Mucosa of rectum (tissue), 2 donors: ENCODE data around the gene MKRN2.

Experiments used
- H3K27ac ChIP-seq, 2 donors: one replicate each; pipeline ENCODE4 v1.7.0; 2013; ENCODE audit warnings: inconsistent platforms in 2 of 2, low read depth in 2 of 2, low read length in 2 of 2
- H3K27me3 ChIP-seq, 2 donors: one replicate each; pipeline ENCODE4 v1.7.0; 2013; ENCODE audit warnings: low read length in 2 of 2; ENCODE audit not compliant: control insufficient read depth in 2 of 2, insufficient read depth in 2 of 2
- H3K36me3 ChIP-seq, 2 donors: one replicate each; pipeline ENCODE4 v1.7.0; 2013; ENCODE audit warnings: low read length in 2 of 2; ENCODE audit not compliant: control insufficient read depth in 2 of 2, insufficient read depth in 2 of 2
- H3K4me1 ChIP-seq, 2 donors: one replicate each; pipeline ENCODE4 v1.7.0; 2013; ENCODE audit warnings: low read length in 2 of 2, mild to moderate bottlenecking in 1 of 2; ENCODE audit not compliant: control insufficient read depth in 2 of 2, insufficient read depth in 2 of 2
- H3K4me3 ChIP-seq, 2 donors: one replicate each; pipeline ENCODE4 v1.7.0; 2013; ENCODE audit warnings: low read length in 2 of 2
- H3K9ac ChIP-seq, 2 donors: one replicate each; pipeline ENCODE4 v1.7.0; 2013; ENCODE audit warnings: low read length in 2 of 2, low read depth in 1 of 2, mild to moderate bottlenecking in 1 of 2
- H3K9me3 ChIP-seq, 2 donors: one replicate each; pipeline ENCODE4 v1.7.0; 2013; ENCODE audit warnings: low read length in 2 of 2; ENCODE audit not compliant: control insufficient read depth in 2 of 2
- donor health status: healthy.
- donor health status: Normal muscosa, but diverticular disease.

The MKRN2 gene

GRCh38 chr3:12556690-12557472 lies at the start of gene MKRN2:
TSS of gene MKRN2 (plus strand) at chr3:12557087. CDS start at chr3:12557151, 64 bp downstream.
- peak within 1 kb of the TSS; percentile 88 to 91 for H3K9ac ChIP-seq
- H3K36me3 ChIP-seq, result no peaks in the 10 kb centered on the region
- peaks cover 22 to 23% of the 10 kb centered on the region in 2 donors for H3K4me1 ChIP-seq

GRCh38 chr3:12507591-12508281 lies 49.2 kb upstream of the MKRN2 start:
- Histone ChIP-seq H3K27ac (no peak overlapping the region), H3K9me3 (no peaks in the 10 kb centered on the region), H3K27me3 (no peaks in the 10 kb centered on the region), H3K4me3 (no peak overlapping the region), H3K4me1 (no peaks in the 10 kb centered on the region), H3K9ac (no peak overlapping the region), H3K36me3 (peaks cover 17 to 34% of the 10 kb centered on the region in 2 donors)

More at GRCh38 chr3:12556690-12557472, at the start of gene MKRN2:
- H3K27ac ChIP-seq, result peak within 1 kb of the TSS; percentile 98
- H3K4me3 ChIP-seq, result peak within 1 kb of the TSS; percentile 85 to 91
- peaks cover 7 to 8% of the 10 kb centered on the region in 2 donors for H3K27me3 ChIP-seq
- H3K9me3 ChIP-seq, result no peaks in the 10 kb centered on the region

- H3K36me3 ChIP-seq, result peaks cover 17 to 31% of the 10 kb centered on the region in 2 donors
- no peaks in the 10 kb centered on the region for H3K9me3 ChIP-seq
- H3K27ac ChIP-seq, result no peak overlapping the region
- no peaks in the 10 kb centered on the region for H3K27me3 ChIP-seq
- no peaks in the 10 kb centered on the region for H3K4me1 ChIP-seq
- H3K4me3 ChIP-seq, result no peak overlapping the region
- no peak overlapping the region for H3K9ac ChIP-seq
These were observed 48.6 kb upstream of the MKRN2 start for GRCh38 chr3:12508291-12508700.

GRCh38 chr3:12509466-12509865 lies 47.4 kb upstream of the MKRN2 start:
- H3K9me3 ChIP-seq, result no peaks in the 10 kb centered on the region
- H3K4me1 ChIP-seq, result no peaks in the 10 kb centered on the region
- H3K27ac ChIP-seq, result no peak overlapping the region
- peaks cover 6 to 19% of the 10 kb centered on the region in 2 donors for H3K36me3 ChIP-seq
- no peak overlapping the region for H3K9ac ChIP-seq
- no peaks in the 10 kb centered on the region for H3K27me3 ChIP-seq
- H3K4me3 ChIP-seq, result no peak overlapping the region

- Histone ChIP-seq H3K4me1 (no peaks in the 10 kb centered on the region), H3K27me3 (no peaks in the 10 kb centered on the region), H3K9ac (no peak overlapping the region), H3K36me3 (peaks cover 6 to 10% of the 10 kb centered on the region in 2 donors), H3K9me3 (no peaks in the 10 kb centered on the region), H3K4me3 (no peak overlapping the region), H3K27ac (no peak overlapping the region)
These were observed 44.3 kb upstream of the MKRN2 start for GRCh38 chr3:12512534-12513118.

GRCh38 chr3:12513694-12514446 lies 43.0 kb upstream of the MKRN2 start:
- Histone ChIP-seq H3K27me3 (no peaks in the 10 kb centered on the region), H3K36me3 (peaks cover 9 to 15% of the 10 kb centered on the region in 2 donors), H3K4me3 (no peak overlapping the region), H3K27ac (no peak overlapping the region), H3K9ac (no peak overlapping the region), H3K9me3 (no peaks in the 10 kb centered on the region), H3K4me1 (no peaks in the 10 kb centered on the region)

- peaks cover 3 to 9% of the 10 kb centered on the region in 2 donors for H3K36me3 ChIP-seq
These were observed 41.3 kb upstream of the MKRN2 start for GRCh38 chr3:12515631-12516030.

GRCh38 chr3:12516873-12517272 lies 40.0 kb upstream of the MKRN2 start:
- no peaks in the 10 kb centered on the region for H3K9me3 ChIP-seq

More at GRCh38 chr3:12515631-12516030, 41.3 kb upstream of the MKRN2 start:
- Histone ChIP-seq H3K4me1 (no peaks in the 10 kb centered on the region), H3K4me3 (no peak overlapping the region), H3K9ac (no peak overlapping the region), H3K9me3 (no peaks in the 10 kb centered on the region), H3K27me3 (no peaks in the 10 kb centered on the region), H3K27ac (no peak overlapping the region)

GRCh38 chr3:12518261-12519028 lies 38.4 kb upstream of the MKRN2 start:
- no peak overlapping the region for H3K4me3 ChIP-seq
- no peak overlapping the region for H3K9ac ChIP-seq
- H3K36me3 ChIP-seq, result peaks cover 6 to 15% of the 10 kb centered on the region in 2 donors
- no peak overlapping the region for H3K27ac ChIP-seq
- H3K4me1 ChIP-seq, result no peaks in the 10 kb centered on the region
- H3K27me3 ChIP-seq, result no peaks in the 10 kb centered on the region
- H3K9me3 ChIP-seq, result no peaks in the 10 kb centered on the region

More at GRCh38 chr3:12516873-12517272, 40.0 kb upstream of the MKRN2 start:
- Histone ChIP-seq H3K27ac (no peak overlapping the region), H3K27me3 (no peaks in the 10 kb centered on the region), H3K36me3 (peaks cover 6 to 11% of the 10 kb centered on the region in 2 donors), H3K4me3 (no peak overlapping the region), H3K4me1 (no peaks in the 10 kb centered on the region), H3K9ac (no peak overlapping the region)
